ENCODE data around the gene RPL18. TPM values are rescaled to one million over a fixed set of nuclear protein-coding genes. Genes with fewer than 3 reads are reported as not detected.

The RPL18 gene
- total and polyA plus RNA-seq, 2 experiments from 2014 or later = 1,898 to 2,011 TPM

- TF ChIP-seq EZH2 (IDR thresholded peaks at IDR 0.05; ENCODE audit: low read depth, unreplicated experiment) (no peak), ETS1 (IDR thresholded peaks at IDR 0.05) (no peak), ZNF114 (CRISPR knock-in tag; IDR thresholded peaks at IDR 0.05) (no peak)
- TF ChIP-seq, protein P1, sequence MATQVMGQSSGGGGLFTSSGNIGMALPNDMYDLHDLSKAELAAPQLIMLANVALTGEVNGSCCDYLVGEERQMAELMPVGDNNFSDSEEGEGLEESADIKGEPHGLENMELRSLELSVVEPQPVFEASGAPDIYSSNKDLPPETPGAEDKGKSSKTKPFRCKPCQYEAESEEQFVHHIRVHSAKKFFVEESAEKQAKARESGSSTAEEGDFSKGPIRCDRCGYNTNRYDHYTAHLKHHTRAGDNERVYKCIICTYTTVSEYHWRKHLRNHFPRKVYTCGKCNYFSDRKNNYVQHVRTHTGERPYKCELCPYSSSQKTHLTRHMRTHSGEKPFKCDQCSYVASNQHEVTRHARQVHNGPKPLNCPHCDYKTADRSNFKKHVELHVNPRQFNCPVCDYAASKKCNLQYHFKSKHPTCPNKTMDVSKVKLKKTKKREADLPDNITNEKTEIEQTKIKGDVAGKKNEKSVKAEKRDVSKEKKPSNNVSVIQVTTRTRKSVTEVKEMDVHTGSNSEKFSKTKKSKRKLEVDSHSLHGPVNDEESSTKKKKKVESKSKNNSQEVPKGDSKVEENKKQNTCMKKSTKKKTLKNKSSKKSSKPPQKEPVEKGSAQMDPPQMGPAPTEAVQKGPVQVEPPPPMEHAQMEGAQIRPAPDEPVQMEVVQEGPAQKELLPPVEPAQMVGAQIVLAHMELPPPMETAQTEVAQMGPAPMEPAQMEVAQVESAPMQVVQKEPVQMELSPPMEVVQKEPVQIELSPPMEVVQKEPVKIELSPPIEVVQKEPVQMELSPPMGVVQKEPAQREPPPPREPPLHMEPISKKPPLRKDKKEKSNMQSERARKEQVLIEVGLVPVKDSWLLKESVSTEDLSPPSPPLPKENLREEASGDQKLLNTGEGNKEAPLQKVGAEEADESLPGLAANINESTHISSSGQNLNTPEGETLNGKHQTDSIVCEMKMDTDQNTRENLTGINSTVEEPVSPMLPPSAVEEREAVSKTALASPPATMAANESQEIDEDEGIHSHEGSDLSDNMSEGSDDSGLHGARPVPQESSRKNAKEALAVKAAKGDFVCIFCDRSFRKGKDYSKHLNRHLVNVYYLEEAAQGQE (IDR thresholded peaks at IDR 0.05; ENCODE audit: unreplicated experiment) = no peak
Observed at GRCh38 chr19:48631225-48631624, 12.2 kb upstream of the RPL18 start (continued).

DNA sequence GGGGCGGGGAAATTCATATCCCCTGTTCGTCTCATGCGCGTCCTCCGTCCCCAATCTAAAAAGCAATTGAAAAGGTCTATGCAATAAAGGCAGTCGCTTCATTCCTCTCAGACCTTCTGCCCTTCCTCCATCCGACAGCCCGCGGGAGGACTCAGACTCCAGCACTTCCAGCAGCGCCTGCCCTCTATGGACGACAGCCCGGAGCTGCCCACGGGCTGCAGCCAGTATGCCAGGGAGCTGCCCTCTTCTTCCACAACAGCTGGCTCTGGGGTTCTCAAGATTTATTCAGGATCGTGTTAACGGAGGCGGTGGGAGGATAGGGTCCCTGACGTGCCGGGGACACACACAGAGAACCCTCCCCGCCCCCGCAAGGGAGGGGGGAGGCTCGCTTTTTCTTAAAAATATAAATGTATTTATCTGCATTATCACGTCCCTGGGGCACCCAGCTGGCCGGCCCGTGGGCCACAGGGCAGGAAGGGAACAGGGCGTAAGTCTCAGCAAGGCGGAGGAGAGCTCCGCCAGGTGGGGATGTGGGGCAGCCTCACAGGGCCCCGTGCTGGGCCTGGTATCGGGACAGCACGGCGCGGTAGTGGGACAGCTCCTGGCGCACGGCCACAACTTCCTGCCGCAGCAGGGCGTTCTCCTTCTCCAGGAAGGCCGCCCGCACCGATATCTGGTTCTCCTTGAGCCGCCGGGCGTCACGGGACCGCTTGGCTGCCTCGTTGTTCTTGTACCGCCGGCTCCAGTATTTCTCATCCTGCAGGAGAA is 11.5 kb upstream of the RPL18 start:
- peak overlapping the region; percentile 95 for H3K27ac Mint-ChIP-seq
- DNase-seq (ENCODE audit: low spot score) (peak; percentile 88), ATAC-seq (peak; percentile 39)
- TF ChIP-seq, protein P2, sequence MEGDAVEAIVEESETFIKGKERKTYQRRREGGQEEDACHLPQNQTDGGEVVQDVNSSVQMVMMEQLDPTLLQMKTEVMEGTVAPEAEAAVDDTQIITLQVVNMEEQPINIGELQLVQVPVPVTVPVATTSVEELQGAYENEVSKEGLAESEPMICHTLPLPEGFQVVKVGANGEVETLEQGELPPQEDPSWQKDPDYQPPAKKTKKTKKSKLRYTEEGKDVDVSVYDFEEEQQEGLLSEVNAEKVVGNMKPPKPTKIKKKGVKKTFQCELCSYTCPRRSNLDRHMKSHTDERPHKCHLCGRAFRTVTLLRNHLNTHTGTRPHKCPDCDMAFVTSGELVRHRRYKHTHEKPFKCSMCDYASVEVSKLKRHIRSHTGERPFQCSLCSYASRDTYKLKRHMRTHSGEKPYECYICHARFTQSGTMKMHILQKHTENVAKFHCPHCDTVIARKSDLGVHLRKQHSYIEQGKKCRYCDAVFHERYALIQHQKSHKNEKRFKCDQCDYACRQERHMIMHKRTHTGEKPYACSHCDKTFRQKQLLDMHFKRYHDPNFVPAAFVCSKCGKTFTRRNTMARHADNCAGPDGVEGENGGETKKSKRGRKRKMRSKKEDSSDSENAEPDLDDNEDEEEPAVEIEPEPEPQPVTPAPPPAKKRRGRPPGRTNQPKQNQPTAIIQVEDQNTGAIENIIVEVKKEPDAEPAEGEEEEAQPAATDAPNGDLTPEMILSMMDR (conservative IDR thresholded peaks at IDR 0.05; ENCODE audit: low read depth in 2 of 2) = peak in 1 of 2 experiments; percentile 56; a peak in 3 of 4 replicates
- TF ChIP-seq, protein P3, sequence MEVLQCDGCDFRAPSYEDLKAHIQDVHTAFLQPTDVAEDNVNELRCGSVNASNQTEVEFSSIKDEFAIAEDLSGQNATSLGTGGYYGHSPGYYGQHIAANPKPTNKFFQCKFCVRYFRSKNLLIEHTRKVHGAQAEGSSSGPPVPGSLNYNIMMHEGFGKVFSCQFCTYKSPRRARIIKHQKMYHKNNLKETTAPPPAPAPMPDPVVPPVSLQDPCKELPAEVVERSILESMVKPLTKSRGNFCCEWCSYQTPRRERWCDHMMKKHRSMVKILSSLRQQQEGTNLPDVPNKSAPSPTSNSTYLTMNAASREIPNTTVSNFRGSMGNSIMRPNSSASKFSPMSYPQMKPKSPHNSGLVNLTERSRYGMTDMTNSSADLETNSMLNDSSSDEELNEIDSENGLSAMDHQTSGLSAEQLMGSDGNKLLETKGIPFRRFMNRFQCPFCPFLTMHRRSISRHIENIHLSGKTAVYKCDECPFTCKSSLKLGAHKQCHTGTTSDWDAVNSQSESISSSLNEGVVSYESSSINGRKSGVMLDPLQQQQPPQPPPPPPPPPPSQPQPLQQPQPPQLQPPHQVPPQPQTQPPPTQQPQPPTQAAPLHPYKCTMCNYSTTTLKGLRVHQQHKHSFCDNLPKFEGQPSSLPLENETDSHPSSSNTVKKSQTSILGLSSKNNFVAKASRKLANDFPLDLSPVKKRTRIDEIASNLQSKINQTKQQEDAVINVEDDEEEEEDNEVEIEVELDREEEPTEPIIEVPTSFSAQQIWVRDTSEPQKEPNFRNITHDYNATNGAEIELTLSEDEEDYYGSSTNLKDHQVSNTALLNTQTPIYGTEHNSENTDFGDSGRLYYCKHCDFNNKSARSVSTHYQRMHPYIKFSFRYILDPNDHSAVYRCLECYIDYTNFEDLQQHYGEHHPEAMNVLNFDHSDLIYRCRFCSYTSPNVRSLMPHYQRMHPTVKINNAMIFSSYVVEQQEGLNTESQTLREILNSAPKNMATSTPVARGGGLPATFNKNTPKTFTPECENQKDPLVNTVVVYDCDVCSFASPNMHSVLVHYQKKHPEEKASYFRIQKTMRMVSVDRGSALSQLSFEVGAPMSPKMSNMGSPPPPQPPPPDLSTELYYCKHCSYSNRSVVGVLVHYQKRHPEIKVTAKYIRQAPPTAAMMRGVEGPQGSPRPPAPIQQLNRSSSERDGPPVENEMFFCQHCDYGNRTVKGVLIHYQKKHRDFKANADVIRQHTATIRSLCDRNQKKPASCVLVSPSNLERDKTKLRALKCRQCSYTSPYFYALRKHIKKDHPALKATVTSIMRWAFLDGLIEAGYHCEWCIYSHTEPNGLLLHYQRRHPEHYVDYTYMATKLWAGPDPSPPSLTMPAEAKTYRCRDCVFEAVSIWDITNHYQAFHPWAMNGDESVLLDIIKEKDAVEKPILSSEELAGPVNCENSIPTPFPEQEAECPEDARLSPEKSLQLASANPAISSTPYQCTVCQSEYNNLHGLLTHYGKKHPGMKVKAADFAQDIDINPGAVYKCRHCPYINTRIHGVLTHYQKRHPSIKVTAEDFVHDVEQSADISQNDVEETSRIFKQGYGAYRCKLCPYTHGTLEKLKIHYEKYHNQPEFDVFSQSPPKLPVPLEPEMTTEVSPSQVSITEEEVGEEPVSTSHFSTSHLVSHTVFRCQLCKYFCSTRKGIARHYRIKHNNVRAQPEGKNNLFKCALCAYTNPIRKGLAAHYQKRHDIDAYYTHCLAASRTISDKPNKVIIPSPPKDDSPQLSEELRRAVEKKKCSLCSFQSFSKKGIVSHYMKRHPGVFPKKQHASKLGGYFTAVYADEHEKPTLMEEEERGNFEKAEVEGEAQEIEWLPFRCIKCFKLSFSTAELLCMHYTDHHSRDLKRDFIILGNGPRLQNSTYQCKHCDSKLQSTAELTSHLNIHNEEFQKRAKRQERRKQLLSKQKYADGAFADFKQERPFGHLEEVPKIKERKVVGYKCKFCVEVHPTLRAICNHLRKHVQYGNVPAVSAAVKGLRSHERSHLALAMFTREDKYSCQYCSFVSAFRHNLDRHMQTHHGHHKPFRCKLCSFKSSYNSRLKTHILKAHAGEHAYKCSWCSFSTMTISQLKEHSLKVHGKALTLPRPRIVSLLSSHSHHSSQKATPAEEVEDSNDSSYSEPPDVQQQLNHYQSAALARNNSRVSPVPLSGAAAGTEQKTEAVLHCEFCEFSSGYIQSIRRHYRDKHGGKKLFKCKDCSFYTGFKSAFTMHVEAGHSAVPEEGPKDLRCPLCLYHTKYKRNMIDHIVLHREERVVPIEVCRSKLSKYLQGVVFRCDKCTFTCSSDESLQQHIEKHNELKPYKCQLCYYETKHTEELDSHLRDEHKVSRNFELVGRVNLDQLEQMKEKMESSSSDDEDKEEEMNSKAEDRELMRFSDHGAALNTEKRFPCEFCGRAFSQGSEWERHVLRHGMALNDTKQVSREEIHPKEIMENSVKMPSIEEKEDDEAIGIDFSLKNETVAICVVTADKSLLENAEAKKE (CRISPR knock-in tag; IDR thresholded peaks at IDR 0.05) = no peak
- no peak for TF ChIP-seq EZH2phosphoT487 (IDR thresholded peaks at IDR 0.05; ENCODE audit: unreplicated experiment)

More for the DNA sequence above, 11.5 kb upstream of the RPL18 start:
- no peaks in the 10 kb centered on the region for H3K27me3 ChIP-seq (ENCODE audit: insufficient read depth)
- no peaks in the 10 kb centered on the region for H3K36me3 ChIP-seq (ENCODE audit: insufficient read depth)
- H3K4me2 ChIP-seq = peak overlapping the region; percentile 89
- Mint-ChIP-seq H3K36me3 (ENCODE audit: low read depth) (peaks cover 7% of the 10 kb centered on the region; the same call in 2 of the 3 replicates), H3K9me3 (no peaks in the 10 kb centered on the region; the same call in 1 of the 3 replicates), H3K4me1 (peaks cover 34% of the 10 kb centered on the region), H3K4me3 (peak overlapping the region; percentile 69), H3K27me3 (ENCODE audit: insufficient read depth, low read depth, poor library complexity) (peaks cover 31% of the 10 kb centered on the region)
- H3K4me3 ChIP-seq = peak overlapping the region; percentile 64
- peak overlapping the region; percentile 97 for H3K27ac ChIP-seq (ENCODE audit: low read depth)
- H4K20me1 ChIP-seq (replicated peaks; ENCODE audit: insufficient read depth) = peaks cover 8% of the 10 kb centered on the region
- H3K4me1 ChIP-seq (ENCODE audit: insufficient read depth) = peaks cover 27% of the 10 kb centered on the region
- H3K9me2 ChIP-seq (ENCODE audit: insufficient read depth) = no peaks in the 10 kb centered on the region
- H3F3A ChIP-seq (replicated peaks; ENCODE audit: low read depth) = peaks cover 36% of the 10 kb centered on the region
- H3K79me2 ChIP-seq (replicated peaks; ENCODE audit: insufficient read depth) = peaks cover 1% of the 10 kb centered on the region
- H2AFZ ChIP-seq = no peak overlapping the region
